ENCODE results near the gene CYP26B1.

CYP26B1 gene

GRCh38 chr2:72157871-72158771, 10.5 kb upstream of the CYP26B1 start:
- TF ChIP-seq MAX (IDR thresholded peaks at IDR 0.05): no peak
- TF ChIP-seq RAD21 (IDR thresholded peaks at IDR 0.05; ENCODE audit: low read depth): no peak

GRCh38 chr2:72156872-72157271, 9.2 kb upstream of the CYP26B1 start:
- TF ChIP-seq TCF12 (IDR thresholded peaks at IDR 0.05; ENCODE audit: low read depth) (no peak), USF1 (IDR thresholded peaks at IDR 0.05) (no peak), RAD21 (IDR thresholded peaks at IDR 0.05; ENCODE audit: low read depth) (no peak), ZBTB7A (IDR thresholded peaks at IDR 0.05; ENCODE audit: low read depth) (no peak), FOXM1 (IDR thresholded peaks at IDR 0.05; ENCODE audit: borderline replicate concordance, low read depth) (no peak), EGR1 (IDR thresholded peaks at IDR 0.05) (no peak), TEAD4 (IDR thresholded peaks at IDR 0.05) (no peak), NFIC (IDR thresholded peaks at IDR 0.05) (no peak), MAX (IDR thresholded peaks at IDR 0.05) (no peak), REST (IDR thresholded peaks at IDR 0.05; ENCODE audit: low read depth) (no peak), EP300 (IDR thresholded peaks at IDR 0.05; ENCODE audit: borderline replicate concordance) (no peak)

- TF ChIP-seq MAX (IDR thresholded peaks at IDR 0.05) (no peak), CEBPB (IDR thresholded peaks at IDR 0.05) (no peak), TCF12 (IDR thresholded peaks at IDR 0.05; ENCODE audit: low read depth) (no peak), NFIC (IDR thresholded peaks at IDR 0.05) (no peak), TEAD4 (IDR thresholded peaks at IDR 0.05) (no peak), TAF1 (IDR thresholded peaks at IDR 0.05; ENCODE audit: low read depth) (no peak), CREB1 (IDR thresholded peaks at IDR 0.05; ENCODE audit: low read depth) (no peak), YY1 (IDR thresholded peaks at IDR 0.05; ENCODE audit: low read depth) (no peak), EP300 (IDR thresholded peaks at IDR 0.05; ENCODE audit: borderline replicate concordance) (no peak), REST (IDR thresholded peaks at IDR 0.05; ENCODE audit: low read depth) (no peak), FOXM1 (IDR thresholded peaks at IDR 0.05; ENCODE audit: borderline replicate concordance, low read depth) (no peak), ZBTB7A (IDR thresholded peaks at IDR 0.05; ENCODE audit: low read depth) (no peak), EGR1 (IDR thresholded peaks at IDR 0.05) (no peak), USF1 (IDR thresholded peaks at IDR 0.05) (no peak), RAD21 (IDR thresholded peaks at IDR 0.05; ENCODE audit: low read depth) (no peak)
These were observed 8.1 kb upstream of the CYP26B1 start for GRCh38 chr2:72155737-72156136.

- TF ChIP-seq FOXM1 (IDR thresholded peaks at IDR 0.05; ENCODE audit: borderline replicate concordance, low read depth) (no peak), CEBPB (IDR thresholded peaks at IDR 0.05) (no peak), MAX (IDR thresholded peaks at IDR 0.05) (no peak), RAD21 (IDR thresholded peaks at IDR 0.05; ENCODE audit: low read depth) (no peak), NFIC (IDR thresholded peaks at IDR 0.05) (no peak), ZBTB7A (IDR thresholded peaks at IDR 0.05; ENCODE audit: low read depth) (no peak), TAF1 (IDR thresholded peaks at IDR 0.05; ENCODE audit: low read depth) (no peak), EP300 (IDR thresholded peaks at IDR 0.05; ENCODE audit: borderline replicate concordance) (no peak), REST (IDR thresholded peaks at IDR 0.05; ENCODE audit: low read depth) (no peak), EGR1 (IDR thresholded peaks at IDR 0.05) (no peak), CREB1 (IDR thresholded peaks at IDR 0.05; ENCODE audit: low read depth) (no peak), USF1 (IDR thresholded peaks at IDR 0.05) (no peak), YY1 (IDR thresholded peaks at IDR 0.05; ENCODE audit: low read depth) (no peak), TCF12 (IDR thresholded peaks at IDR 0.05; ENCODE audit: low read depth) (no peak), TEAD4 (IDR thresholded peaks at IDR 0.05) (no peak)
These were observed 7.5 kb upstream of the CYP26B1 start for GRCh38 chr2:72155151-72155550.
